AG04449 (cell line): ENCODE data around the gene BAZ2B.

Experiments used
- CTCF ChIA-PET: fragments of 350-600 bp; formaldehyde crosslinking; extraction: SDS; loops from one replicate; lab custom pipeline; 2021; ENCODE audit warnings: antibody characterized with exemption; lab: Yijun Ruan, JAX
- POLR2A ChIA-PET: fragments of 400-600, 350-600 bp; formaldehyde crosslinking; extraction: SDS; loops from one replicate; lab custom pipeline; 2020; ENCODE audit warnings: antibody characterized with exemption, inconsistent platforms; lab: Yijun Ruan, JAX
- DNase-seq: peaks from one replicate; pipeline ENCODE4 v3.0.0-alpha.2; 2010; ENCODE audit warnings: low read depth, low spot score
- H3K4me3 ChIP-seq: 2 replicates; pipeline ENCODE4 v1.5.1; 2011; ENCODE audit warnings: low read depth, mild to moderate bottlenecking, control low read depth, low read length
- TF ChIP-seq, protein P1 (sequence below): IDR thresholded peaks from one replicate; pipeline ENCODE4 v1.5.1; 2011; ENCODE audit warnings: mild to moderate bottlenecking, moderate library complexity, low read length, control low read depth, inconsistent platforms; ENCODE audit not compliant: insufficient read depth; ENCODE audit errors: missing control alignments

BAZ2B gene

DNA sequence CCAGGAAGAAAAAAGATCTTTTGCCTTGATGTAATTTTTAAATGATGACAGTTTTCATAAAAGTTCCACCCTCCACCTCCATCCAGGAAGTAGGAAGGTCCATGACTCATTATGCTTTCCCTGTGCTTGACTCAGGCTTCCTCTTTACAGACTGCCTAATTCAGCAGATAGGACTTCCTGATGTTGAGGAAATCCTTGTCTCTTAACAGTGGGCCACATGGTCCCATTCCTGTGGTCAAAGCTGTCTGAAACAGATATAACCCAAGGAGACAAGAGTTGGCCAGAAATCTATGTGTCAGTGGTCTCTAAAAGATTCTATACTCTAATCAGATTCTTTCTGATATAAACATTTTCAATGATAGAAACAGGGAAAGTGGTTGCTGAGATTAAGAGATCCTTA, 119.1 kb downstream of the BAZ2B start:
- H3K4me3 ChIP-seq, result no peak overlapping the region
- TF ChIP-seq, protein P1, sequence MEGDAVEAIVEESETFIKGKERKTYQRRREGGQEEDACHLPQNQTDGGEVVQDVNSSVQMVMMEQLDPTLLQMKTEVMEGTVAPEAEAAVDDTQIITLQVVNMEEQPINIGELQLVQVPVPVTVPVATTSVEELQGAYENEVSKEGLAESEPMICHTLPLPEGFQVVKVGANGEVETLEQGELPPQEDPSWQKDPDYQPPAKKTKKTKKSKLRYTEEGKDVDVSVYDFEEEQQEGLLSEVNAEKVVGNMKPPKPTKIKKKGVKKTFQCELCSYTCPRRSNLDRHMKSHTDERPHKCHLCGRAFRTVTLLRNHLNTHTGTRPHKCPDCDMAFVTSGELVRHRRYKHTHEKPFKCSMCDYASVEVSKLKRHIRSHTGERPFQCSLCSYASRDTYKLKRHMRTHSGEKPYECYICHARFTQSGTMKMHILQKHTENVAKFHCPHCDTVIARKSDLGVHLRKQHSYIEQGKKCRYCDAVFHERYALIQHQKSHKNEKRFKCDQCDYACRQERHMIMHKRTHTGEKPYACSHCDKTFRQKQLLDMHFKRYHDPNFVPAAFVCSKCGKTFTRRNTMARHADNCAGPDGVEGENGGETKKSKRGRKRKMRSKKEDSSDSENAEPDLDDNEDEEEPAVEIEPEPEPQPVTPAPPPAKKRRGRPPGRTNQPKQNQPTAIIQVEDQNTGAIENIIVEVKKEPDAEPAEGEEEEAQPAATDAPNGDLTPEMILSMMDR, result no peak
- DNase-seq, result peak; percentile 23
- ChIA-PET POLR2A (no interaction called here), CTCF (no interaction called here)

DNA sequence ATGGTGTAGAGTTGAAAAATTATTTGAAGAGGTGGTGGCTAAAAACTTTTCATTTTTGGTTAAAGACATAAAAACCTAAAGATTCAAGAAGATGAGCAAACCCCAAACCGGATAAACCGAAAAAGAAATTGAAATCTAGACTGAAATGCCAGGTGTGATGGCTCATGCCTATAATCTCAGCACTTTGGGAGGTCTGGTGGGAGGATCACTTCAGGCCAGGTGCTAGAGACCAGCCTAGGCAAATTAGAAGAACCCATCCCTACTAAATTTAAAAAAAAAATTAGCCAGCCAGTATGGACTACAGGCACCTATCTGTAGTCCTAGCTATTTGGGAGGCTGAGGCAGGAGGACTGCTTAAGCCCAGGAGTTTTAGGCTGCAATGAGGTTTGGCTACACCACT, 126.9 kb downstream of the BAZ2B start:
- no peak for DNase-seq
- TF ChIP-seq, protein P1, result no peak
- ChIA-PET CTCF (interaction anchor here (0.5 kb wide), 1 partner anchor 16 kb away, joined by 3 read pairs; no protein-coding TSS in a partner anchor), POLR2A (no interaction called here)
- H3K4me3 ChIP-seq, result no peak overlapping the region

DNA sequence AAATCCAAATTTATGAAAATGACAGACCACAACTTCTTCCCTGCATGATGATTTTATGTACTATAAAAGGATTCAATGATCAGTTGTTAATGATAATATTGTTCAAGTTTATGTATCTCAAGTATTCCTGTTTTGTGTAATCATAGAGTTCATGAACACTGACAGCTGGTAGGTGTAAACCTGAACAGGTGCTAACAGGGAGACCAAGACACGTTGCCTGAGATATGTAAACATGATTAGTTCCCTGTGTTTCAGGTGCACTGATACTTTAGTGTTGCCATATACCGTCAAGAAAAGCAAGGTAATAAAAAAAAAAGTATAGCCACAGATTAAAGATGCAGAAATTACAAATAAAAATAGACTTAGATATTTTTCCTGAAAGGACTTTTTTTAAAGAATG, 131.8 kb downstream of the BAZ2B start:
- ChIA-PET POLR2A (no interaction called here), CTCF (no interaction called here)
- TF ChIP-seq, protein P1, result no peak
- H3K4me3 ChIP-seq, result no peak overlapping the region
- DNase-seq, result no peak

DNA sequence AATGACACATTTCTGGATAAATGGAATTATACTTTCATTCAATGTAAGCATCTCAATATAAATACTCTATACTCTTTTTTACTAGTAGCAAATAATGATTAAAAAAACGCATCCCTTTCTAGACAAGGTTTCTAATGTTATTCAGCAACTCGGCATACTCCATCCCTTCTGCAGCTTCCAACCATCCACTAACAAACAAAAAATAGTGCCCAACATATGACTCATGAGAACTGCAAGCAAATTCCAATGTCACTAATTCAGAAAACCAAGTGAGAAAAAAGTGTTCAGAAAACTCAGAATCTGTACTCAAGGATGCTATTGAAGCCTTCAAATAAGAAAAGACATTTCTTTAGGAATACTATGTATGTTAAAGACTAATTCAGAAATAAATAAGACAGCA, 140.0 kb downstream of the BAZ2B start:
- H3K4me3 ChIP-seq, result no peak overlapping the region
- no peak for DNase-seq
- ChIA-PET CTCF (no interaction called here), POLR2A (no interaction called here)
- TF ChIP-seq, protein P1, result no peak

DNA sequence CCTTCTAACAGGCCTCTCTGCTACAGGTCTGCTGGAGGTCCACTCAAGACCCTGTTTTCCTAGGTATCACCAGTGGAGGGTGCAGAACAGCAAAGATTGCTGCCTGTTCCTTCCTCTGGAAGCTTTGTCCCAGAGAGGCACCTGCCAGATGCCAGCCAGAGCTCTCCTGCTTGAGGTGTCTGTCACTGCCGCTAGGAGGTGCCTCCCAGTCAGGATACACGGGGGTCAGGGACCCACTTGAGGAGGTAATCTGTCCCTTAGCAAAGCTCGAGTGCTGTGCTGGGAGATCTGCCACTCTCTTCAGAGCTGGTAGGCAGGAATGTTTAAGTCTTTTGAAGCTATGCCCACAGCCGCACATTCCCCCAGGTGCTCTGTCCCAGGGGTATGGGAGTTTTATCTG, 140.6 kb downstream of the BAZ2B start:
- POLR2A ChIA-PET, result no interaction called here
- no peak for DNase-seq
- CTCF ChIA-PET, result no interaction called here

DNA sequence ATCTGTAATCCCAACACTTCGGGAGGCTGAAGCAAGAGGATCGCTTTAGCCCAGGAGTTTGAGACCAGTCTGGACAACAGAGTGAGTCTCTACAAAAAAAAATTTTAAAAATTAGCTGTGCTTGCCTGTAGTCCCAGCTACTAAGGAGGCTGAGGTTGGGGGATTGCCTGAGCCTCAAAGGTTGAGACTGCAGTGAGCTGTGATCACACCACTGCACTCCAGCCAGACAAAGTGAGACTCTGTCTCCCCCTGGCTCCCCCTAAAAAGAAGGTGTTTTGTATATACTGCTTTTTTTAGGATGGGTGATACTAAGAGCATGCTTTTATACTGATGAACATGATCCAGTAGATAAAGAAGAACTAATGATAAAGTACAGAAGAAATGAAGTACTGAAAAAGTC, 145.0 kb downstream of the BAZ2B start:
- ChIA-PET CTCF (no interaction called here), POLR2A (no interaction called here)
- H3K4me3 ChIP-seq, result no peak overlapping the region
- TF ChIP-seq, protein P1, result no peak
- no peak for DNase-seq

More for the DNA sequence above, 140.6 kb downstream of the BAZ2B start:
- TF ChIP-seq, protein P1, result no peak
- no peak overlapping the region for H3K4me3 ChIP-seq
